Tongue (tissue), 2 donors: ENCODE data around the gene PLPP4. TPM values are rescaled to one million over a fixed set of nuclear protein-coding genes. Genes with fewer than 3 reads are reported as not detected.
A peak's percentile ranks its signal among the peaks of the same experiment; 100 is the strongest.
"Not testable (repeated sequence)": the region's sequence is repeated elsewhere in the genome, so short reads cannot be mapped to it uniquely, and the experiment has no call there.

ENCODE experiments used
- DNase-seq: peaks from one replicate; pipeline ENCODE4 v3.0.0-alpha.2; 2015
- total RNA-seq: library from RNA; depleted of rRNA; stranded (reverse); fragments of >200 nt; gene quantifications from one replicate; pipeline ENCODE4 v1.2.3, GENCODE V29; 2014

PLPP4 gene
- total RNA-seq, 1 donor from 2014 or later = not detected

GRCh38 chr10:120490288-120490687 is 33.3 kb downstream of the PLPP4 start:
- DNase-seq = no peak

- no peak for DNase-seq
These were observed 35.3 kb downstream of the PLPP4 start for GRCh38 chr10:120492346-120492745.

GRCh38 chr10:120493411-120494312 is 36.6 kb downstream of the PLPP4 start:
- DNase-seq = no peak

- no peak for DNase-seq
These were observed 37.3 kb downstream of the PLPP4 start for GRCh38 chr10:120494313-120494710.

GRCh38 chr10:120495226-120496009 is 38.4 kb downstream of the PLPP4 start:
- DNase-seq = no peak

GRCh38 chr10:120499883-120500282 is 42.9 kb downstream of the PLPP4 start:
- no peak for DNase-seq

- DNase-seq = no peak
These were observed 46.7 kb downstream of the PLPP4 start for GRCh38 chr10:120503689-120504088.

GRCh38 chr10:120504227-120504626 is 47.2 kb downstream of the PLPP4 start:
- not testable (repeated sequence) for DNase-seq

GRCh38 chr10:120505056-120505455 is 48.0 kb downstream of the PLPP4 start:
- DNase-seq = no peak

- no peak for DNase-seq
These were observed 48.8 kb downstream of the PLPP4 start for GRCh38 chr10:120505866-120506265.

GRCh38 chr10:120506674-120507073 is 49.6 kb downstream of the PLPP4 start:
- no peak for DNase-seq

GRCh38 chr10:120507175-120507574 is 50.1 kb downstream of the PLPP4 start:
- DNase-seq = no peak

GRCh38 chr10:120507651-120508050 is 50.6 kb downstream of the PLPP4 start:
- DNase-seq = no peak

GRCh38 chr10:120508393-120508792 is 51.4 kb downstream of the PLPP4 start:
- no peak for DNase-seq

- DNase-seq = no peak
These were observed 51.9 kb downstream of the PLPP4 start for GRCh38 chr10:120508966-120509365.

GRCh38 chr10:120511165-120511564 is 54.1 kb downstream of the PLPP4 start:
- DNase-seq = no peak

- DNase-seq = no peak
These were observed 56.3 kb downstream of the PLPP4 start for GRCh38 chr10:120513307-120513796.

GRCh38 chr10:120514035-120514620 is 57.1 kb downstream of the PLPP4 start:
- DNase-seq = peak; percentile 81

GRCh38 chr10:120514959-120515358 is 57.9 kb downstream of the PLPP4 start:
- DNase-seq = no peak

GRCh38 chr10:120515741-120516140 is 58.7 kb downstream of the PLPP4 start:
- no peak for DNase-seq

- DNase-seq = no peak
These were observed 59.4 kb downstream of the PLPP4 start for GRCh38 chr10:120516426-120516825.

- no peak for DNase-seq
These were observed 60.2 kb downstream of the PLPP4 start for GRCh38 chr10:120517196-120517595.
